IPS-20b (cell line): Measurements from ENCODE around the gene SLC45A2.
A peak's percentile ranks its signal among the peaks of the same experiment; 100 is the strongest.

Experiments
- H3K27ac ChIP-seq: one replicate; pipeline ENCODE4 v1.5.1; 2013; ENCODE audit warnings: low read length
- H3K27me3 ChIP-seq: 2 replicates; pipeline ENCODE4 v1.6.1; 2013; ENCODE audit warnings: mild to moderate bottlenecking, low read length, inconsistent platforms; ENCODE audit not compliant: insufficient read depth
- H3K36me3 ChIP-seq: 2 replicates; pipeline ENCODE4 v1.6.1; 2013; ENCODE audit warnings: low read depth, mild to moderate bottlenecking, inconsistent platforms, low read length, moderate library complexity; ENCODE audit not compliant: insufficient read depth
- H3K4me1 ChIP-seq: 2 replicates; pipeline ENCODE4 v1.6.1; 2013; ENCODE audit warnings: mild to moderate bottlenecking, control low read depth, inconsistent platforms, low read length, moderate library complexity; ENCODE audit not compliant: insufficient read depth
- H3K4me3 ChIP-seq: 2 replicates; pipeline ENCODE4 v1.5.1; 2013; ENCODE audit warnings: mild to moderate bottlenecking, low read length, inconsistent platforms
- H3K9ac ChIP-seq: 2 replicates; pipeline ENCODE4 v1.6.1; 2013; ENCODE audit warnings: low read depth, mild to moderate bottlenecking, inconsistent platforms, low read length, moderate library complexity
- H3K9me3 ChIP-seq: 2 replicates; pipeline ENCODE4 v1.6.1; 2013; ENCODE audit warnings: mild to moderate bottlenecking, low read depth, low read length, inconsistent platforms; ENCODE audit not compliant: insufficient read depth

SLC45A2 gene

GRCh38 chr5:33985447-33985846, 954 bp upstream of the SLC45A2 start:
- no peak overlapping the region for H3K4me3 ChIP-seq
- 0 out of 2 replicates have a peak, but pooled peaks cover 4% of the 10 kb centered on the region for H3K4me1 ChIP-seq
- no peaks in the 10 kb centered on the region for H3K27me3 ChIP-seq
- peaks cover 8% of the 10 kb centered on the region; the same call in 1 of the 2 replicates for H3K9me3 ChIP-seq
- peaks cover 24% of the 10 kb centered on the region for H3K36me3 ChIP-seq
- no peak overlapping the region for H3K27ac ChIP-seq
- no peak overlapping the region for H3K9ac ChIP-seq

- H3K9ac ChIP-seq: no peak overlapping the region
- H3K27ac ChIP-seq: no peak overlapping the region
- H3K27me3 ChIP-seq: no peaks in the 10 kb centered on the region
- H3K4me3 ChIP-seq: no peak overlapping the region
- H3K9me3 ChIP-seq: peaks cover 8% of the 10 kb centered on the region; the same call in 1 of the 2 replicates
- peaks cover 11% of the 10 kb centered on the region; the same call in 1 of the 2 replicates for H3K4me1 ChIP-seq
- peaks cover 21% of the 10 kb centered on the region for H3K36me3 ChIP-seq
Observed at GRCh38 chr5:33984178-33984577, 315 bp downstream of the SLC45A2 start.

GRCh38 chr5:33981408-33982162, 2.9 kb downstream of the SLC45A2 start:
- H3K9ac ChIP-seq: no peak overlapping the region
- no peak overlapping the region for H3K4me3 ChIP-seq
- H3K27me3 ChIP-seq: no peaks in the 10 kb centered on the region
- H3K27ac ChIP-seq: no peak overlapping the region
- H3K36me3 ChIP-seq: no peaks in the 10 kb centered on the region
- peaks cover 30% of the 10 kb centered on the region for H3K4me1 ChIP-seq
- H3K9me3 ChIP-seq: peaks cover 8% of the 10 kb centered on the region; the same call in 1 of the 2 replicates

DNA sequence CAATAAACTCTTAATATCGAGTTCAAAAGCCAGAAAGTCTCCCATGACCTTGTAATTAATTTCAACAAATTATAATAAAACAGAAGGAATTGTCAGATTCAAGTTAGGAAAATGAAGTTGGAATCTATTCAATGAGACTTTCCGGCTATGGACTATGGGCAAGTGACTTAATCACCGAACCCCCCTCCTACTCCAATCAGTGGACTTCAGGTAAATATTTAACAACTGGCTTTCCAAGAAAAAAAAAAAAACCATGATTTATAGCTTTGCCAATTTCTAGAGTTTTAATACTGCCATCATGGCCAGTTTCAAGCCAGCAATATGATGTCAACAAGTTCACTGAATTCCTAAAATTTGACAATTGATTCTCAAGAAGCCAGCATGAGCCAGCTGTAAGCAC, 4.5 kb downstream of the SLC45A2 start:
- Histone ChIP-seq H3K27ac (no peak overlapping the region), H3K36me3 (no peaks in the 10 kb centered on the region), H3K9ac (no peak overlapping the region), H3K4me3 (no peak overlapping the region), H3K27me3 (no peaks in the 10 kb centered on the region), H3K9me3 (peaks cover 1% of the 10 kb centered on the region; the same call in 1 of the 2 replicates), H3K4me1 (peaks cover 30% of the 10 kb centered on the region)

GRCh38 chr5:33978306-33978705, 6.2 kb downstream of the SLC45A2 start:
- Histone ChIP-seq H3K27me3 (no peaks in the 10 kb centered on the region), H3K9me3 (no peaks in the 10 kb centered on the region), H3K9ac (no peak overlapping the region), H3K4me1 (peaks cover 30% of the 10 kb centered on the region), H3K27ac (no peak overlapping the region), H3K36me3 (no peaks in the 10 kb centered on the region), H3K4me3 (peak overlapping the region; percentile 10; the same call in 1 of the 2 replicates)

DNA sequence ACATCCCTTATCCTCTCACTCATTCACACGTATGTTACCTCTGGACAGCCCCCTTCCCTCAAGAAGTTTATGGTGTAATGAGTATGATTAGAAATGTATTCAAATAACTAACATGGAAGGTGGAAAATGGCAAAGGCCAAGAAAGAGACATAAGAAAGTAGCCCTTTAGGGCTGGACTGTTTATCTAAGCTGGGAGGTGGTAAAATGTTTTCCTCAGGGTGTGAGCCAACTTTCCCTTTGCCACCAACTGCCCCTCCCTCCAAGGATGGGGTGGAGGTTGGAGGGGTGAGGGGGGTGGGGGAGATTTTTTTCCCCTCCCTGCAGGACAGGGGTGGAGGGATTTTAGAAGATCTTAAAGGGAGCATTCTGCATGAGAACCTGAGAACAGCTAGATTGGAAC, 8.2 kb downstream of the SLC45A2 start:
- no peaks in the 10 kb centered on the region for H3K27me3 ChIP-seq
- H3K9me3 ChIP-seq: no peaks in the 10 kb centered on the region
- H3K9ac ChIP-seq: no peak overlapping the region
- H3K4me3 ChIP-seq: no peak overlapping the region
- H3K4me1 ChIP-seq: peaks cover 26% of the 10 kb centered on the region
- no peak overlapping the region for H3K27ac ChIP-seq
- no peaks in the 10 kb centered on the region for H3K36me3 ChIP-seq

- Histone ChIP-seq H3K27me3 (no peaks in the 10 kb centered on the region), H3K9me3 (no peaks in the 10 kb centered on the region), H3K27ac (no peak overlapping the region), H3K4me3 (no peak overlapping the region), H3K36me3 (no peaks in the 10 kb centered on the region), H3K9ac (no peak overlapping the region), H3K4me1 (peaks cover 26% of the 10 kb centered on the region)
Observed at GRCh38 chr5:33975852-33976251, 8.6 kb downstream of the SLC45A2 start.

DNA sequence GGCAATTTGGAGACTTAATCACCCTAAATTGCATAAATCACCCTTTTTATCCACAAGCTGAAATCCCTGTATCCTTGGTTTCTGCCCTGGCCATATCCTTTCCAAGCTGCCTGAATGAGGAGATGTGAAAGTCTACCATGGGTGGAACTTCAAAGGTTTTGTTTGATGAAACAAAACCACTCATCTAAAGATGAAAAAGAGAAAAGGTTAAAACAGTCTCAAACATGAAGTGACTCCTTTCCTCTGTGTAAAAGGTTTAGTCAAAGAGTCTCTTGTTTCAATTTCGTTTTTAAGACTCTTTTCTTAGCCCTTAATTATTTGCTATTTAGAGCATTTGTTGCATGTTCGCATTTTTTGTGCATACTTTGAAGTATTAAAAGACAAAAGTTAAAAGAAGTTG, 11.2 kb downstream of the SLC45A2 start:
- Histone ChIP-seq H3K9ac (no peak overlapping the region), H3K36me3 (no peaks in the 10 kb centered on the region), H3K4me3 (no peak overlapping the region), H3K9me3 (no peaks in the 10 kb centered on the region), H3K4me1 (peaks cover 11% of the 10 kb centered on the region), H3K27ac (no peak overlapping the region), H3K27me3 (no peaks in the 10 kb centered on the region)

DNA sequence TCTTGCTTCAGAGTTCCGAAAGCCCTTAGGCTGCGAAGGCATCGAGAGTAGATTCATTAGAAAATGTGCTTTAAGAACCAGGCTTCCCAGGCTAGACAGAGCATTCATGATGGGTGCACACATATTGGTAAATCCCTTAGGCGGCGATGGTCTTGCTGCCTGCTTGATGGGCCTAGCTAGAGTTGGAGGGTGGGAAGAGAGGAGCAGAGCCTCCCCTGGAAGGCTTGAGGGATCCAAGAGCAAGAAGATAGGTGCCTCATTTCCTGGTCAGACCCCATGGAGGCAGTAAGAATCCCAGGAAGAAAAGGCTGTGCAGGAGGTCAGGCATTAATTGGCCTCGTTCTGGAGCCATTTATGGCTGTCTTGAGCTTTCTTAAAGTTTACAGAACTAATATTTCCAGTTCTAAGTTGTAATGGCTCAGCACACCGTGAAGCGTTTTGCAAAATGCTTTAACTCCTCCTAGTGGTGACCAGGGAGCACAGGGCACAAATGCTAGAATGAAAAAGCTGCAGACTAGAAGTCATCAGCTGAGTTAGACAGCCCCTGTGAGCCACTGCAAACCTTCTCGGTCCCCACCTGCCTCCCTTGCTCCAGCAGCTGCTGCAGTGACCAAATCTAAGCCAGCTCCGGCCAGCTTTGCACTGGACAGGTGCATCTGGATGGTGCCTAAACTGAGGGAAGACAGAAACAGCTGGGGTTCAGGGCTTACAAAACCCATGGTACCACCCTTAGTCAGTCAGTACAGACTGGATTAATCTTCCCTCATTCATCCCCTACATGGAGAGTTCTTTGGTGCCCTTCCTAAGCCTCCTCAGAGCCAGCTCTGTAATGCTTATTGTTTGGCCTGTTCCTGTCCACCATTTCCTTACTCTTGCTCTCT, 14.7 kb downstream of the SLC45A2 start:
- H3K27ac ChIP-seq: no peak overlapping the region
- H3K27me3 ChIP-seq: no peaks in the 10 kb centered on the region
- H3K9ac ChIP-seq: no peak overlapping the region
- no peaks in the 10 kb centered on the region for H3K4me1 ChIP-seq
- H3K9me3 ChIP-seq: no peaks in the 10 kb centered on the region
- H3K4me3 ChIP-seq: no peak overlapping the region
- no peaks in the 10 kb centered on the region for H3K36me3 ChIP-seq

DNA sequence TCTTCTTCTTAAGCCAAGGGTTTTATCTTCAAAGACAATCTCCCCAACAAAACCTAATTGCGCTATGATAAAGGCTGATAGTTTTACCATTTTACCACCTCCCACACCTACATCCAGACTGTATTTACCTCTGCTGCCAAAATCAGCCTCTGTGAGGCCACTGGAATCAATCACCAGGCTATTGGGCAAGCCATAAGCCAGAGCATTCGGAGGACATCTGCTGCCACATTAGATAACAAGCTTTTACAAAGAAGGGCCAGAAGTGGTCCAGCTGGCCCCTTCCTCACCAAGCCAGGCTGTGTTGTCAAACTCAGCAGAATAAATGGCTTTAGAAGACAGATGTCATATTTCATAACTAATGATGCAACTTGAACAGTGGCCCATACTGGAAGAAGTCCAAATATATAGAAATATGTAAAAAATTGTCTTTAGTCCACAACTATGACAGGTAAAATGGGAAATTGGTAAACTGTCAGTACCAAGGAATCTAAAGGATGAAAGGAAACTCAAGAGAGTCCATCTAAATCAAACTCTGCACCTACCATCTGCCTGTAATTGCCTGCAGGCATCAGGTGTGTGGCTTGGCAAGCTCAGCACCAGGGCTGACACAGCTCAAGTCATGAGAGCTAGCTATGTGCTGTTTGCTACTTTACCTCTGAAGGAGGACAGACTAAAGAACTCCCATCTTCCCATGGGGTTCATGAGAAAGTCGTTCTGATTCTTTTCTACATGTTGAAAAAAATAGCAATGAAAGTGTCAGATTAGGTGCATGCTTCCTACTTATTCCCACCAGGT, 16.1 kb downstream of the SLC45A2 start:
- Histone ChIP-seq H3K9ac (no peak overlapping the region), H3K4me1 (no peaks in the 10 kb centered on the region), H3K36me3 (no peaks in the 10 kb centered on the region), H3K27me3 (no peaks in the 10 kb centered on the region), H3K27ac (no peak overlapping the region), H3K4me3 (no peak overlapping the region), H3K9me3 (no peaks in the 10 kb centered on the region)

DNA sequence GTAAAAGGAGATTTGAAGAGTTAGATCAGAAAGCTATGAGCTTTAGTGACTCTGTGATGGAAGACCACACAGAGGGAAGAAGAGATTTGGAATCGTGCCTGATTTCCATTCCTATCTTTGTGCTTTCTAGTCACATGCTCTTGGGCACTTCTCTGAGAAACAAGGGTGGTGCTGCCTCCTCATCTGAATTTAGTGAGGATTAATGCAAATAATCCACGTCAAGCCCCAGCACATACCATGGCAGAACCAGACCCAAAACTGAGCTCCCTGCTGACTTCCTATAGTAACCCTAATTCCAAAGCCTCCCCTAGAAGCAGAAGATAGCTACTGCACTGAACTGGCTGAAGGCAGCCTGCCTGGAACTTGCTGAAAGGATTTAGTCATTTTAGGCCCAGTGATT, 17.7 kb downstream of the SLC45A2 start:
- Histone ChIP-seq H3K9me3 (no peaks in the 10 kb centered on the region), H3K27me3 (no peaks in the 10 kb centered on the region), H3K36me3 (no peaks in the 10 kb centered on the region), H3K4me1 (no peaks in the 10 kb centered on the region), H3K27ac (no peak overlapping the region), H3K4me3 (no peak overlapping the region), H3K9ac (no peak overlapping the region)
